ENCODE data around the gene RSRP1.
"Not testable (repeated sequence)": the region's sequence is repeated elsewhere in the genome, so short reads cannot be mapped to it uniquely, and the experiment has no call there.

RSRP1 gene

DNA sequence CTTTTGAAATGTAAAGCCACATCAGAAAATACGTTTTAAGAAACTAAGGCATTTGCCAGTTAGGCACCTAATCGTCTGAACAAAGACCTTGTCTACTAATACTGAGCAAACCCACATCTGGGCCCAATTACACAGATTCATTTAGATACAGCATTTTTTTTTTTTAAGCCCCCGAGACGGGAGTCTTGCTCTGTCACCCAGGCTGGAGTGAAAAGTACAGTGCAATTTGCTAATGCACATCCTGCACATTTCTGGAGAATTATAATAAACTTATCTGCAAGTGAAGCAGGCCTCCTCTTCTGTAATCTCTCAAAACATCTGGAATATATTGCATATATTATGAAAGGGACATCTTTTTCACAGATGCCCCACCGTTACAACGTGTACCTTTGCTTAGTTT is 3.3 kb downstream of the RSRP1 start:
- H3K4me3 ChIP-seq (ENCODE audit: control insufficient read depth in 1 of 7, extremely low read depth in 1 of 7, insufficient read depth in 4 of 7, low read depth in 2 of 7, low read length in 6 of 7): no peak overlapping the region
- DNase-seq: no peak
- POLR2A ChIA-PET: no interaction called here
- H3K9me3 ChIP-seq (ENCODE audit: control extremely low read depth in 1 of 5, control insufficient read depth in 4 of 5, insufficient read depth in 2 of 5, low read depth in 1 of 5, low read length in 4 of 5): no peaks in the 10 kb centered on the region
- H3K4me1 ChIP-seq (ENCODE audit: control extremely low read depth in 1 of 4, control insufficient read depth in 4 of 4, insufficient read depth in 4 of 4, low read length in 3 of 4): peaks cover 19 to 47% (median 37%) of the 10 kb centered on the region in 4 experiments
- H3K36me3 ChIP-seq (ENCODE audit: control insufficient read depth in 4 of 4, insufficient read depth in 4 of 4, low read length in 3 of 4): peaks cover 21 to 42% (median 30%) of the 10 kb centered on the region in 4 experiments
- 91% methylated on average over 3 of the region's 6 CpGs for WGBS (ENCODE audit: insufficient coverage)
- H3K27me3 ChIP-seq (replicated peaks in 2 of 5; ENCODE audit: control insufficient read depth in 4 of 5, insufficient read depth in 5 of 5, low read length in 4 of 5): no peaks in the 10 kb centered on the region
- H3K27ac ChIP-seq (ENCODE audit: insufficient read depth in 1 of 2, low read depth in 1 of 2, low read length in 2 of 2, poor library complexity in 1 of 2, severe bottlenecking in 2 of 2): no peak overlapping the region
- CTCF ChIA-PET: interaction anchor here (1.6 kb wide), 1 partner anchor 11 kb away, joined by 7 read pairs; the partner anchor contains the start of gene SYF2

DNA sequence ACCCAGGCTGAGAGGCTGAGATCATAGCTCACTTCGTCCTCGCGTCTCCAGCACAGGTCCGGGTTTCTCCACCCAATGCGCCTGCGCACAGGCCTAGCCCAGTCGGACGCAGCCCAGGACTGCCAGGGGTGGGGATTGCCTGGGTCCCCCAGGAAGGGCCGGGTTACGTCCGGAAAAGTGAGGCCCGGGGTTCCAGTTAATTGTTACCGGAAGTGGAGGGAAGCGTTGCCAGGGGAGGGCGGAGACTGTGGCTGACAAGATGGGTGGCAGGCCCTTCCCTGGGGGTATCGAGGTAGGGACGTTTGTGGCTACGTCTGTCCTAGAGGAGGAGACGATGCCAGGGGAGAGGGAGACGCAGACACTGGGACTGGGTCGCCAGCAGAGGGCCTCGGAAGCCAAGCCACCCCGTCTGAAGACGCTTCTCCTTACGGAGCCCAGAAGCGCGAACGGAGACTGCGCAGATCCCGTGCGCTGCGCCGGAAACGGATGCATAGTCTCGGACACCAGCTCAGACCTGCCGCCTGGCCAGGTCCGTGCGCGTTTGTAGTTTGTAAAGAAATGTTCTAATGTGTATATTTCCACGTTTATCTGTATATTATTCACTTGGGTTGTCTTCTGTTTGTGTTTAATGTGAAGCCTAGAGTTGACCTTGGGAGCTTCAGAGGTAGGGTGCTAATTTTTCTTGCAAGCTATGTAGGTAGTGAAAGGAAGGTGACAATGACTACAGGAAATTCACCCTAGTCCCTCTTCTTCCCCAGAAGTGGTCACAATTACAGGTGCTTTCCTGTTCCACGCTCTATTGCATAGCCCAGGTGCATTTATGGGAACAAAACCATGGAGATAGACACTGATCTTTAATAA is 7.3 kb downstream of the RSRP1 start:
- H3K4me1 ChIP-seq (ENCODE audit: control extremely low read depth in 1 of 4, control insufficient read depth in 4 of 4, insufficient read depth in 4 of 4, low read length in 3 of 4): peaks cover 9 to 46% (median 34%) of the 10 kb centered on the region in 4 experiments
- H3K36me3 ChIP-seq (ENCODE audit: control insufficient read depth in 4 of 4, insufficient read depth in 4 of 4, low read length in 3 of 4): peaks cover 16 to 33% (median 24%) of the 10 kb centered on the region in 4 experiments
- POLR2A ChIA-PET: interaction anchor here (0.6 to 0.9 kb wide), 2 partner anchors 8 to 99 kb away, joined by 4 read pairs; partner anchors contain the start of genes RSRP1 and TMEM50A
- CTCF ChIA-PET: interaction anchor here (0.8 to 2.4 kb wide), 6 partner anchors 8 to 102 kb away, joined by 3 to 9 read pairs (median 4); no protein-coding TSS in a partner anchor
- no peaks in the 10 kb centered on the region for H3K9me3 ChIP-seq (ENCODE audit: control extremely low read depth in 1 of 5, control insufficient read depth in 4 of 5, insufficient read depth in 2 of 5, low read depth in 1 of 5, low read length in 4 of 5)
- under 1% methylated on average over 25 of the region's 41 CpGs for WGBS (ENCODE audit: insufficient coverage)
- peak overlapping the region; percentile 61 to 90 for H3K27ac ChIP-seq (ENCODE audit: insufficient read depth in 1 of 2, low read depth in 1 of 2, low read length in 2 of 2, poor library complexity in 1 of 2, severe bottlenecking in 2 of 2)
- no peaks in the 10 kb centered on the region for H3K27me3 ChIP-seq (replicated peaks in 2 of 5; ENCODE audit: control insufficient read depth in 4 of 5, insufficient read depth in 5 of 5, low read length in 4 of 5)
- peak; percentile 91 to 95 (median 94) for DNase-seq
- H3K4me3 ChIP-seq (ENCODE audit: control insufficient read depth in 1 of 7, extremely low read depth in 1 of 7, insufficient read depth in 4 of 7, low read depth in 2 of 7, low read length in 6 of 7): peak overlapping the region; percentile 13 to 86 (median 65)

DNA sequence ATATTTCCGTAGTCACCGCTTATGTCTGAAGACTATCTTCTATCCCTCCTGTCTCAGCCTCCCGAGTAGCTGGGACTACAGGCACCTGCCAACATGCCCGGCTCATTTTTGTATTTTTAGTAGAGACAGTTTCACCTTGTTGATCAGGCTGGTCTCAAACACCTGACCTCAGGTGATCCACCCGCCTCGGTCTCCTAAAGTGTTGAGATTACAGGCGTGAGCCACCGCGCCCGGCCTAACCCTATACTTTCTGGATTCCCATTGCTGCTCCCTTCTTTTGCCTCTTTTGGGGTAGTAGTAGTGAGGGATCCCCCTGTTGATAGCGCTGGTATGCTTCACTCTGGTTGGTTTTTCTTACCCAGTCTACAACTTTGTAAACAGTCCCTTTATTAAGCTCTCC is 9.2 kb downstream of the RSRP1 start:
- POLR2A ChIA-PET: no interaction called here
- WGBS (ENCODE audit: insufficient coverage): 97% methylated on average over 6 of the region's 11 CpGs
- Histone ChIP-seq H3K4me1 (ENCODE audit: control extremely low read depth in 1 of 4, control insufficient read depth in 4 of 4, insufficient read depth in 4 of 4, low read length in 3 of 4) (peaks cover 12 to 51% (median 39%) of the 10 kb centered on the region in 4 experiments), H3K27me3 (replicated peaks in 2 of 5; ENCODE audit: control insufficient read depth in 4 of 5, insufficient read depth in 5 of 5, low read length in 4 of 5) (no peaks in the 10 kb centered on the region), H3K9me3 (ENCODE audit: control extremely low read depth in 1 of 5, control insufficient read depth in 4 of 5, insufficient read depth in 2 of 5, low read depth in 1 of 5, low read length in 4 of 5) (no peaks in the 10 kb centered on the region), H3K4me3 (ENCODE audit: control insufficient read depth in 1 of 7, extremely low read depth in 1 of 7, insufficient read depth in 4 of 7, low read depth in 2 of 7, low read length in 6 of 7) (no peak overlapping the region), H3K36me3 (ENCODE audit: control insufficient read depth in 4 of 4, insufficient read depth in 4 of 4, low read length in 3 of 4) (peaks cover 6 to 18% (median 9%) of the 10 kb centered on the region in 4 experiments), H3K27ac (ENCODE audit: insufficient read depth in 1 of 2, low read depth in 1 of 2, low read length in 2 of 2, poor library complexity in 1 of 2, severe bottlenecking in 2 of 2) (peak overlapping the region in 1 of 2 experiments; percentile 43)
- CTCF ChIA-PET: no interaction called here
- DNase-seq: no peak

DNA sequence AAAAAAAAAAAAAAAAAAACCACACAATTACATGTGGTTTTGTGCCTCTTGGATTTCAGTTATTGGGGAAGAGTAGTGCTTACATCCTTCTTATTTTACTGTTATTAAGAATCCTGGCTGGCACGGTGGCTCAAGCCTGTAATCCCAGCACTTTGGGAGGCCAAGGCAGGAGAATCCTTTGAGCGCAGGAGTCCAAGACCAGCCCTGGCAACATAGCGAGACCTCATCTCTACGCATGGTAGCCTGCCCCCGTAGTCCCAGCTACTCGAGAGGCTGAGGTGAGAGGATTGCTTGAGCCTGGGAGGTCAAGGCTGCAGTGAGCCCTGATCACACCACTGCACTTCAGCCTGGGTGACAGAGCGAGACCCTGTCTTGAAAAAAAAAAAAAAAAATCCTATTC is 11.0 kb downstream of the RSRP1 start:
- Histone ChIP-seq H3K4me1 (ENCODE audit: control extremely low read depth in 1 of 4, control insufficient read depth in 4 of 4, insufficient read depth in 4 of 4, low read length in 3 of 4) (peaks cover 16 to 64% (median 51%) of the 10 kb centered on the region in 4 experiments), H3K27ac (ENCODE audit: insufficient read depth in 1 of 2, low read depth in 1 of 2, low read length in 2 of 2, poor library complexity in 1 of 2, severe bottlenecking in 2 of 2) (peak overlapping the region in 1 of 2 experiments; percentile 52)
- H3K4me3 ChIP-seq (ENCODE audit: control insufficient read depth in 1 of 7, extremely low read depth in 1 of 7, insufficient read depth in 4 of 7, low read depth in 2 of 7, low read length in 6 of 7); POLR2A ChIA-PET; DNase-seq; H3K27me3 ChIP-seq (replicated peaks in 2 of 5; ENCODE audit: control insufficient read depth in 4 of 5, insufficient read depth in 5 of 5, low read length in 4 of 5); H3K36me3 ChIP-seq (ENCODE audit: control insufficient read depth in 4 of 4, insufficient read depth in 4 of 4, low read length in 3 of 4); H3K9me3 ChIP-seq (ENCODE audit: control extremely low read depth in 1 of 5, control insufficient read depth in 4 of 5, insufficient read depth in 2 of 5, low read depth in 1 of 5, low read length in 4 of 5): not testable (repeated sequence)
- 98% methylated on average over 4 of the region's 7 CpGs for WGBS (ENCODE audit: insufficient coverage)
- CTCF ChIA-PET: interaction anchor here (0.6 kb wide), 1 partner anchor 272 kb away, joined by 3 read pairs; no protein-coding TSS in a partner anchor

DNA sequence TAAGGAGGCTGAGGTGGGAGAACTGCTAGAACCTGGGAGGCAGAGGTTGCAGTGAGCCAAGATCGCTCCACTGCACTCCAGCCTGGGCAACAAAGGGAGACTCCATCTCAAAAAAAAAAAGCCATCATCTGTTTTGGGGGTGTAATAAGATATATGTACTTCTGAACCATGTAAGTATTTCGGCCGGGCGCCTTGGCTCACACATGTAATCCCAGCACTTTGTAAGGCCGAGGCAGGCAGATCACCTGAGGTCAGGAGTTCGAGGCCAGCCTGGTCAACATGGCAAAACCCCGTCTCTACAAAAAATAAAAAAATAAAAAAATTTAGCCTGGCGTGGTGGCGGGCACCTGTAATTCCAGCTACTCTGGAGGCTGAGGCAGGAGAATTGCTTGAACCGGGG is 11.8 kb downstream of the RSRP1 start:
- POLR2A ChIA-PET; DNase-seq; H3K9me3 ChIP-seq (ENCODE audit: control extremely low read depth in 1 of 5, control insufficient read depth in 4 of 5, insufficient read depth in 2 of 5, low read depth in 1 of 5, low read length in 4 of 5); H3K27ac ChIP-seq (ENCODE audit: insufficient read depth in 1 of 2, low read depth in 1 of 2, low read length in 2 of 2, poor library complexity in 1 of 2, severe bottlenecking in 2 of 2); H3K27me3 ChIP-seq (replicated peaks in 2 of 5; ENCODE audit: control insufficient read depth in 4 of 5, insufficient read depth in 5 of 5, low read length in 4 of 5); H3K4me3 ChIP-seq (ENCODE audit: control insufficient read depth in 1 of 7, extremely low read depth in 1 of 7, insufficient read depth in 4 of 7, low read depth in 2 of 7, low read length in 6 of 7); H3K36me3 ChIP-seq (ENCODE audit: control insufficient read depth in 4 of 4, insufficient read depth in 4 of 4, low read length in 3 of 4): not testable (repeated sequence)
- peaks cover 18 to 60% (median 46%) of the 10 kb centered on the region in 4 experiments for H3K4me1 ChIP-seq (ENCODE audit: control extremely low read depth in 1 of 4, control insufficient read depth in 4 of 4, insufficient read depth in 4 of 4, low read length in 3 of 4)
- 98% methylated on average over 9 of the region's 10 CpGs for WGBS (ENCODE audit: insufficient coverage)
- CTCF ChIA-PET: interaction anchor here (0.6 kb wide), 1 partner anchor 271 kb away, joined by 3 read pairs; no protein-coding TSS in a partner anchor

DNA sequence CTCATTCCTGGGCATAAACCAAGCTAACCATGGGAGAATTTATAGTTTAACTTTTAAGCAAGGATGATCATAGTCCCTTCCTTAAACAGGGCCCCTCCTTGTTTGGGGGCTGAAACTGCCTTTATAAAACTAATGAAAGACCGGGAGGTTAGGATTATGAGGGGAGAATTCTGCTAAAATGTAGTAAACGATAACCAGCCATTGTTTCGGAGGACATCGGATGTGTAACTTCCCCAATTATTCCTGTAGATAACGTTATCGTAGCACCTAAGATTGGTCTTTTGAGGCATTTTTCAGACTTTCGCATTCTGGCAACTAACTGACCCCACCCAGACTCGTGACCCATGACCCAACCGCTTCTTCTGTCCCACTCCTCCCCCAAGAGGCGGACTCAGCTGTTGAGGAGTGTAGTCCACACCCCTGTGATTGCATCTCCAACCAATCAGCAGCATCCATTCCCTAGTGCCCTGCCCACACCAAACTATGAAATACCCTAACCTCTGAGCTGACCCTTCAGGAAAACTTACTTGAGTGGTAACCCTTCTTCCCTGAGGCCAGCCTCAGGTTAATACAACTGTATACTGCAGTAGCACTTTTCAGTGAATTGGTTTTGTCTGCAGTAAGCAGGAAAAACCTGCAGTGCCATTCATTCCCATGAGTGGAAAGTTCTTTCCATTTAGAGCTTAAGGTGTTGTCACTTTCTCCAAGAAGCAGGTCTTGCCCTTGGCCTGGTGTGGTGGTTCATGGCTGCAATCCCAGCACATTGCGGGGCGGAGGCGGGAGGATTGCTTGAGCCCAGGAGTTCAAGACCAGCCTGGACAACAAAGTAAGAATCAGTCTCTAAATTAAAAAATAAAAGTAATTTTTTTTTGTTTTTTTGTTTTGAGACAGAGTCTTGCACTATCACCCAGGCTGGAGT is 14.1 kb downstream of the RSRP1 start:
- peak overlapping the region; percentile 92 to 100 (median 93) for H3K4me3 ChIP-seq (ENCODE audit: control insufficient read depth in 1 of 7, extremely low read depth in 1 of 7, insufficient read depth in 4 of 7, low read depth in 2 of 7, low read length in 6 of 7)
- POLR2A ChIA-PET: interaction anchor here (0.6 to 2.8 kb wide), 5 partner anchors 9 to 1671 kb away, joined by 3 to 24 read pairs (median 3); partner anchors contain the start of genes RSRP1 and RUNX3
- CTCF ChIA-PET: interaction anchor here (0.6 to 2.3 kb wide), 5 partner anchors 10 to 106 kb away, joined by 3 to 7 read pairs (median 3); no protein-coding TSS in a partner anchor
- 40% methylated on average over 5 of the region's 13 CpGs for WGBS (ENCODE audit: insufficient coverage)
- peak overlapping the region; percentile 84 to 96 for H3K27ac ChIP-seq (ENCODE audit: insufficient read depth in 1 of 2, low read depth in 1 of 2, low read length in 2 of 2, poor library complexity in 1 of 2, severe bottlenecking in 2 of 2)
- no peaks in the 10 kb centered on the region for H3K27me3 ChIP-seq (replicated peaks in 2 of 5; ENCODE audit: control insufficient read depth in 4 of 5, insufficient read depth in 5 of 5, low read length in 4 of 5)
- H3K36me3 ChIP-seq (ENCODE audit: control insufficient read depth in 4 of 4, insufficient read depth in 4 of 4, low read length in 3 of 4): peaks cover 2 to 29% (median 21%) of the 10 kb centered on the region in 4 experiments
- peaks cover 13 to 47% (median 37%) of the 10 kb centered on the region in 4 experiments for H3K4me1 ChIP-seq (ENCODE audit: control extremely low read depth in 1 of 4, control insufficient read depth in 4 of 4, insufficient read depth in 4 of 4, low read length in 3 of 4)
- DNase-seq: peak; percentile 79 to 87 (median 84)
- H3K9me3 ChIP-seq (ENCODE audit: control extremely low read depth in 1 of 5, control insufficient read depth in 4 of 5, insufficient read depth in 2 of 5, low read depth in 1 of 5, low read length in 4 of 5): no peaks in the 10 kb centered on the region
